ENCODE data around the gene CALML3. TPM values are rescaled to one million over a fixed set of nuclear protein-coding genes. Genes with fewer than 3 reads are reported as not detected.

CALML3 gene
- total RNA-seq, 1 donor from 2014 or later, result not detected

- DNase-seq (ENCODE audit: low read depth in 2 of 2), result no peak
Observed at GRCh38 chr10:5490698-5491464, 33.9 kb upstream of the CALML3 start.

- DNase-seq (ENCODE audit: low read depth in 2 of 2), result no peak
Observed at GRCh38 chr10:5491477-5491876, 33.3 kb upstream of the CALML3 start.

- DNase-seq (ENCODE audit: low read depth in 2 of 2), result no peak
Observed at GRCh38 chr10:5492322-5492855, 32.4 kb upstream of the CALML3 start.

- no peak for DNase-seq (ENCODE audit: low read depth in 2 of 2)
Observed at GRCh38 chr10:5492929-5493576, 31.7 kb upstream of the CALML3 start.

GRCh38 chr10:5493691-5494090, 31.1 kb upstream of the CALML3 start:
- DNase-seq (ENCODE audit: low read depth in 2 of 2), result no peak

GRCh38 chr10:5494611-5495010, 30.1 kb upstream of the CALML3 start:
- no peak for DNase-seq (ENCODE audit: low read depth in 2 of 2)

- DNase-seq (ENCODE audit: low read depth in 2 of 2), result no peak
Observed at GRCh38 chr10:5496261-5497250, 28.2 kb upstream of the CALML3 start.

- DNase-seq (ENCODE audit: low read depth in 2 of 2), result no peak
Observed at GRCh38 chr10:5497289-5497688, 27.5 kb upstream of the CALML3 start.

GRCh38 chr10:5497948-5498730, 26.6 kb upstream of the CALML3 start:
- no peak for DNase-seq (ENCODE audit: low read depth in 2 of 2)

- DNase-seq (ENCODE audit: low read depth in 2 of 2), result no peak
Observed at GRCh38 chr10:5498791-5499492, 25.8 kb upstream of the CALML3 start.

- no peak for DNase-seq (ENCODE audit: low read depth in 2 of 2)
Observed at GRCh38 chr10:5499493-5500140, 25.1 kb upstream of the CALML3 start, which contains the start of gene CALML5. CALML5 (minus strand) TSS chr10:5499570; CDS start chr10:5499438, 132 bp downstream.

- DNase-seq (ENCODE audit: low read depth in 2 of 2), result no peak
Observed at GRCh38 chr10:5500162-5500670, 24.5 kb upstream of the CALML3 start.

GRCh38 chr10:5500910-5501309, 23.9 kb upstream of the CALML3 start:
- no peak for DNase-seq (ENCODE audit: low read depth in 2 of 2)

GRCh38 chr10:5502061-5502521, 22.7 kb upstream of the CALML3 start:
- peak; percentile 24 to 61 for DNase-seq (ENCODE audit: low read depth in 2 of 2)

GRCh38 chr10:5502571-5503476, 21.9 kb upstream of the CALML3 start:
- DNase-seq (ENCODE audit: low read depth in 2 of 2), result no peak

- no peak for DNase-seq (ENCODE audit: low read depth in 2 of 2)
Observed at GRCh38 chr10:5503477-5503835, 21.3 kb upstream of the CALML3 start.

GRCh38 chr10:5504146-5505072, 20.4 kb upstream of the CALML3 start:
- no peak for DNase-seq (ENCODE audit: low read depth in 2 of 2)
